Measurements from ENCODE around the gene SIRT3.

DNA sequence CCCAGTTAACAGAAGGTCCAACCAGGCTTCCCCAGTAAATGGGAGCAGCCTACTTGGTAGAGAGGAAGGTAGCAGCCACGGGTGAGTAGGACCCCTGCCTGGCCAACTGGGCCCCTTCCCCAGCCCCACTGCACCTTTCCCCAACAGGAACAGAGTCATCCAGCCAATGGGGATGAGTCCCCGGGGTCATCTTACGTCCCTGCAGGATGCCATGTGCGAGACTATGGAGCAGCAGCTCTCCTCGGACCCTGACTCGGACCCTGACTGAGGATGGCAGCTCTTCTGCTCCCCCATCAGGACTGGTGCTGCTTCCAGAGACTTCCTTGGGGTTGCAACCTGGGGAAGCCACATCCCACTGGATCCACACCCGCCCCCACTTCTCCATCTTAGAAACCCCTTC, 22.1 kb downstream of the SIRT3 start:
- TF ChIP-seq, protein P1, sequence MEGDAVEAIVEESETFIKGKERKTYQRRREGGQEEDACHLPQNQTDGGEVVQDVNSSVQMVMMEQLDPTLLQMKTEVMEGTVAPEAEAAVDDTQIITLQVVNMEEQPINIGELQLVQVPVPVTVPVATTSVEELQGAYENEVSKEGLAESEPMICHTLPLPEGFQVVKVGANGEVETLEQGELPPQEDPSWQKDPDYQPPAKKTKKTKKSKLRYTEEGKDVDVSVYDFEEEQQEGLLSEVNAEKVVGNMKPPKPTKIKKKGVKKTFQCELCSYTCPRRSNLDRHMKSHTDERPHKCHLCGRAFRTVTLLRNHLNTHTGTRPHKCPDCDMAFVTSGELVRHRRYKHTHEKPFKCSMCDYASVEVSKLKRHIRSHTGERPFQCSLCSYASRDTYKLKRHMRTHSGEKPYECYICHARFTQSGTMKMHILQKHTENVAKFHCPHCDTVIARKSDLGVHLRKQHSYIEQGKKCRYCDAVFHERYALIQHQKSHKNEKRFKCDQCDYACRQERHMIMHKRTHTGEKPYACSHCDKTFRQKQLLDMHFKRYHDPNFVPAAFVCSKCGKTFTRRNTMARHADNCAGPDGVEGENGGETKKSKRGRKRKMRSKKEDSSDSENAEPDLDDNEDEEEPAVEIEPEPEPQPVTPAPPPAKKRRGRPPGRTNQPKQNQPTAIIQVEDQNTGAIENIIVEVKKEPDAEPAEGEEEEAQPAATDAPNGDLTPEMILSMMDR (IDR thresholded peaks at IDR 0.05), result no peak
- TF ChIP-seq, protein P2, sequence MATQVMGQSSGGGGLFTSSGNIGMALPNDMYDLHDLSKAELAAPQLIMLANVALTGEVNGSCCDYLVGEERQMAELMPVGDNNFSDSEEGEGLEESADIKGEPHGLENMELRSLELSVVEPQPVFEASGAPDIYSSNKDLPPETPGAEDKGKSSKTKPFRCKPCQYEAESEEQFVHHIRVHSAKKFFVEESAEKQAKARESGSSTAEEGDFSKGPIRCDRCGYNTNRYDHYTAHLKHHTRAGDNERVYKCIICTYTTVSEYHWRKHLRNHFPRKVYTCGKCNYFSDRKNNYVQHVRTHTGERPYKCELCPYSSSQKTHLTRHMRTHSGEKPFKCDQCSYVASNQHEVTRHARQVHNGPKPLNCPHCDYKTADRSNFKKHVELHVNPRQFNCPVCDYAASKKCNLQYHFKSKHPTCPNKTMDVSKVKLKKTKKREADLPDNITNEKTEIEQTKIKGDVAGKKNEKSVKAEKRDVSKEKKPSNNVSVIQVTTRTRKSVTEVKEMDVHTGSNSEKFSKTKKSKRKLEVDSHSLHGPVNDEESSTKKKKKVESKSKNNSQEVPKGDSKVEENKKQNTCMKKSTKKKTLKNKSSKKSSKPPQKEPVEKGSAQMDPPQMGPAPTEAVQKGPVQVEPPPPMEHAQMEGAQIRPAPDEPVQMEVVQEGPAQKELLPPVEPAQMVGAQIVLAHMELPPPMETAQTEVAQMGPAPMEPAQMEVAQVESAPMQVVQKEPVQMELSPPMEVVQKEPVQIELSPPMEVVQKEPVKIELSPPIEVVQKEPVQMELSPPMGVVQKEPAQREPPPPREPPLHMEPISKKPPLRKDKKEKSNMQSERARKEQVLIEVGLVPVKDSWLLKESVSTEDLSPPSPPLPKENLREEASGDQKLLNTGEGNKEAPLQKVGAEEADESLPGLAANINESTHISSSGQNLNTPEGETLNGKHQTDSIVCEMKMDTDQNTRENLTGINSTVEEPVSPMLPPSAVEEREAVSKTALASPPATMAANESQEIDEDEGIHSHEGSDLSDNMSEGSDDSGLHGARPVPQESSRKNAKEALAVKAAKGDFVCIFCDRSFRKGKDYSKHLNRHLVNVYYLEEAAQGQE (IDR thresholded peaks at IDR 0.05; ENCODE audit: insufficient read depth in 1 of 2, low read depth in 2 of 2, low read length in 1 of 2), result no peak
- TF ChIP-seq POLR2AphosphoS5 (IDR thresholded peaks at IDR 0.05; ENCODE audit: low read depth, low read length), result no peak
